K562 (cell line): ENCODE measurements around the gene UBE2M. TPM values are rescaled to one million over a fixed set of nuclear protein-coding genes. Genes with fewer than 3 reads are reported as not detected.

Experiments
- CC2D1A ChIP-seq: fragments of 450-650 bp; IDR thresholded peaks from 2 replicates; pipeline ENCODE4 v1.6.1; 2017; ENCODE audit warnings: mild to moderate bottlenecking
- DIDO1 ChIP-seq: fragments of 450-650 bp; IDR thresholded peaks from 2 replicates; pipeline ENCODE4 v1.6.1; 2016; ENCODE audit warnings: low read depth, missing biosample characterization, missing genetic modification characterization
- ETS2 ChIP-seq: IDR thresholded peaks from 2 replicates; pipeline ENCODE4 v1.6.1; 2016; ENCODE audit warnings: borderline replicate concordance, missing genetic modification characterization, mild to moderate bottlenecking, moderate library complexity, missing compliant biosample characterization; ENCODE audit not compliant: poor library complexity, severe bottlenecking
- GATA2 ChIP-seq: sonication (generic); formaldehyde crosslinking; IDR thresholded peaks from 2 replicates; pipeline ENCODE4 v1.4.0; 2020; ENCODE audit warnings: mild to moderate bottlenecking, missing genetic modification reagents
- GTF2A2 ChIP-seq: IDR thresholded peaks from 2 replicates; pipeline ENCODE4 v1.6.1; 2016; ENCODE audit warnings: mild to moderate bottlenecking, missing genetic modification characterization, missing compliant biosample characterization
- HNRNPLL ChIP-seq: fragments of 200-400 bp; formaldehyde crosslinking; IDR thresholded peaks from 2 replicates; pipeline ENCODE4 v1.6.1; 2017; ENCODE audit warnings: low read length, low read depth, mild to moderate bottlenecking; ENCODE audit not compliant: poor library complexity, severe bottlenecking
- JUND ChIP-seq, 2 experiments: IDR thresholded peaks; 2 replicates in 1 of 2; 3 replicates in 1 of 2; pipeline ENCODE4 v1.6.1; 2011; ENCODE audit warnings: borderline replicate concordance in 2 of 2, low read depth in 2 of 2, low read length in 2 of 2, improper control_type of control experiment in 1 of 2, missing biosample characterization in 1 of 2, missing genetic modification characterization in 1 of 2, missing genetic modification reagents in 1 of 2
- KAT7 ChIP-seq: sonication (generic); formaldehyde crosslinking; IDR thresholded peaks from 2 replicates; pipeline ENCODE4 v1.8.0; 2022; ENCODE audit warnings: missing genetic modification reagents, mild to moderate bottlenecking, borderline replicate concordance
- MBD2 ChIP-seq: sonication (generic); IDR thresholded peaks from 2 replicates; pipeline ENCODE4 v1.6.1; 2016; ENCODE audit warnings: low read depth, borderline replicate concordance
- MECOM ChIP-seq: fragments of 250-450 bp; sonication (Bioruptor Pico); IDR thresholded peaks from 2 replicates; pipeline ENCODE4 v1.8.0; 2022; ENCODE audit warnings: inconsistent platforms
- MTA2 ChIP-seq: fragments of 450-650 bp; IDR thresholded peaks from 2 replicates; pipeline ENCODE4 v1.6.1; 2016; ENCODE audit warnings: low read depth
- PHTF2 ChIP-seq: fragments of 250-450 bp; sonication (Bioruptor Pico); IDR thresholded peaks from 2 replicates; pipeline ENCODE4 v1.5.0; 2021; ENCODE audit warnings: mild to moderate bottlenecking
- POU5F1 ChIP-seq: fragments of 150-350 bp; IDR thresholded peaks from 2 replicates; pipeline ENCODE4 v1.6.1; 2014; ENCODE audit warnings: borderline replicate concordance, low read length, low read depth, mild to moderate bottlenecking; ENCODE audit not compliant: partially characterized antibody
- SP1 ChIP-seq: sonication (generic); formaldehyde crosslinking; IDR thresholded peaks from 2 replicates; pipeline ENCODE4 v1.8.1; 2022; ENCODE audit warnings: mild to moderate bottlenecking, missing genetic modification reagents
- SP2 ChIP-seq: IDR thresholded peaks from 2 replicates; pipeline ENCODE4 v1.6.1; 2011; ENCODE audit warnings: mild to moderate bottlenecking, low read depth, low read length, moderate library complexity; ENCODE audit not compliant: poor library complexity, severe bottlenecking; ENCODE audit errors: extremely low read depth
- SRF ChIP-seq, 2 experiments: fragments of 250-450, 450-650 bp in 1 of 2; sonication (Bioruptor Pico) in 1 of 2; sonication (generic) in 1 of 2; formaldehyde crosslinking; IDR thresholded peaks; 2 replicates each; pipeline versions ENCODE4 v1.5.0 to v1.5.1; 2020 to 2022; ENCODE audit warnings: mild to moderate bottlenecking in 1 of 2, missing genetic modification reagents in 1 of 2
- TAF1 ChIP-seq: IDR thresholded peaks from 2 replicates; pipeline ENCODE4 v1.6.1; 2011; ENCODE audit warnings: mild to moderate bottlenecking, low read length, moderate library complexity; ENCODE audit not compliant: insufficient read depth, control insufficient read depth, severe bottlenecking; ENCODE audit errors: extremely low read depth
- THAP7 ChIP-seq: fragments of 250-450 bp; sonication (Bioruptor Pico); IDR thresholded peaks from 2 replicates; pipeline ENCODE4 v1.5.0; 2021
- THRAP3 ChIP-seq: fragments of 450-650 bp; IDR thresholded peaks from 2 replicates; pipeline ENCODE4 v1.6.1; 2016; ENCODE audit warnings: mild to moderate bottlenecking, inconsistent platforms, borderline replicate concordance
- ZBTB2 ChIP-seq: fragments of 450-650 bp; IDR thresholded peaks from 2 replicates; pipeline ENCODE4 v1.6.1; 2016; ENCODE audit warnings: antibody characterized with exemption
- ZBTB33 ChIP-seq: sonication (generic); formaldehyde crosslinking; IDR thresholded peaks from 2 replicates; pipeline ENCODE4 v1.8.1; 2023; ENCODE audit warnings: mild to moderate bottlenecking, missing genetic modification reagents
- ZNF239 ChIP-seq: fragments of 250-450 bp; sonication (Bioruptor Pico); IDR thresholded peaks from 2 replicates; pipeline ENCODE4 v1.4.0; 2020; ENCODE audit warnings: mild to moderate bottlenecking
- ZNF445 ChIP-seq: fragments of 250-450 bp; sonication (Bioruptor Pico); IDR thresholded peaks from 2 replicates; pipeline ENCODE4 v1.4.0; 2020; ENCODE audit warnings: low read depth, mild to moderate bottlenecking, moderate library complexity
- polyA plus RNA-seq, 8 experiments: library from polyadenylated mRNA; depleted of rRNA in 4 of 8; stranded (reverse) in 5 of 8; unstranded in 3 of 8; fragments of >200 nt; fragmentation: Nextera tagmentation in 2 of 8; fragmentation: Illumina TruSeq in 1 of 8; extraction: Ambion mirVana in 2 of 8; extraction: Trizol in 1 of 8; gene quantifications; 2 replicates each; pipeline versions ENCODE4 v1.2.1 to v1.2.3, GENCODE V29; 2011 to 2014; ENCODE audit warnings: inconsistent platforms in 1 of 8, missing spikeins in 1 of 8
- total RNA-seq, 7 experiments: library from RNA; depleted of rRNA in 6 of 7; stranded (reverse); fragments of >200 nt in 6 of 7; fragmentation: Illumina TruSeq in 2 of 7; extraction: Trizol in 2 of 7; gene quantifications; 2 replicates each; pipeline versions ENCODE4 v1.2.1 to v1.2.3, GENCODE V29; 2011 to 2021; ENCODE audit warnings: low replicate concordance in 1 of 7

UBE2M gene
- total and polyA plus RNA-seq, 9 of the 15 experiments (the other 6 are each of a cell fraction or from before 2014, with no cell fraction given) = 0.92 to 163 (median 85.7) TPM

- TF ChIP-seq ZBTB2 (peak; percentile 85), THRAP3 (peak; percentile 94; the same call in 1 of the 2 replicates), GTF2A2 (tag) (peak; percentile 78), GATA2 (CRISPR knock-in tag) (no peak), DIDO1 (tag) (peak; percentile 93), MTA2 (0 out of 2 replicates have a peak, but pooled peaks have one; percentile 11), KAT7 (CRISPR knock-in tag) (peak; percentile 85; the same call in 1 of the 2 replicates), SP2 (peak; percentile 4), ZNF445 (no peak), THAP7 (peak; percentile 93), JUND (IDR thresholded peaks at IDR 0.05; ENCODE audit: borderline replicate concordance, low read depth, low read length) (peak; percentile 79), JUND (tag; IDR thresholded peaks at IDR 0.05; ENCODE audit: borderline replicate concordance, low read depth, low read length) (peak; percentile 74; the same call in 1 of the 3 replicates), POU5F1 (peak; percentile 14), CC2D1A (peak; percentile 67), ETS2 (no peak), ZBTB33 (CRISPR knock-in tag) (peak; percentile 93), PHTF2 (CRISPR knock-in tag) (no peak), ZNF239 (peak; percentile 30; the same call in 1 of the 2 replicates), SRF (CRISPR knock-in tag; IDR thresholded peaks at IDR 0.05) (peak in 1 of 2 experiments; percentile 75; a peak in 1 of 4 replicates), TAF1 (peak; percentile 93), MECOM (CRISPR knock-in tag) (0 out of 2 replicates have a peak, but pooled peaks have one; percentile 7), MBD2 (peak; percentile 87), SP1 (CRISPR knock-in tag) (peak; percentile 99), HNRNPLL (peak; percentile 87)
Observed at GRCh38 chr19:58519355-58520256, 38.8 kb downstream of the UBE2M start, which contains the start of gene ZBTB45 (continued).
